GM12801 (cell line): Measurements from ENCODE around the gene NDFIP1.

Experiments
- CTCF ChIP-seq: IDR thresholded peaks from one replicate; pipeline ENCODE4 v1.5.1; 2011; ENCODE audit warnings: control low read depth; ENCODE audit not compliant: insufficient read length; ENCODE audit errors: extremely low read depth

NDFIP1 gene

GRCh38 chr5:142178651-142179050 lies 70.1 kb downstream of the NDFIP1 start:
- no peak for TF ChIP-seq CTCF

- TF ChIP-seq CTCF: no peak
Measured at GRCh38 chr5:142179776-142180387, 71.3 kb downstream of the NDFIP1 start.

GRCh38 chr5:142181096-142181495 lies 72.5 kb downstream of the NDFIP1 start:
- no peak for TF ChIP-seq CTCF

GRCh38 chr5:142181547-142182163 lies 73.1 kb downstream of the NDFIP1 start:
- no peak for TF ChIP-seq CTCF

GRCh38 chr5:142182840-142183239 lies 74.3 kb downstream of the NDFIP1 start:
- no peak for TF ChIP-seq CTCF

GRCh38 chr5:142183561-142183960 lies 75.0 kb downstream of the NDFIP1 start:
- TF ChIP-seq CTCF: no peak

GRCh38 chr5:142184988-142185387 lies 76.4 kb downstream of the NDFIP1 start:
- no peak for TF ChIP-seq CTCF
